Mucosa of gallbladder (tissue), 1 donor: ENCODE results near the gene FAM76A. TPM values are rescaled to one million over a fixed set of nuclear protein-coding genes. Genes with fewer than 3 reads are reported as not detected.
A peak's percentile ranks its signal among the peaks of the same experiment; 100 is the strongest.
"Not testable (repeated sequence)": the region's sequence is repeated elsewhere in the genome, so short reads cannot be mapped to it uniquely, and the experiment has no call there.

Experiments used
- DNase-seq: peaks from one replicate; pipeline ENCODE4 v3.0.0-alpha.2; 2020; ENCODE audit warnings: low spot score
- total RNA-seq: library from RNA; stranded (reverse); gene quantifications from one replicate; pipeline ENCODE4 v1.2.1, GENCODE V29; 2021
- donor health status: DM: no; HTN: no; CAD: no.

The FAM76A gene
- total RNA-seq = 16.8 TPM

- DNase-seq = peak; percentile 100
These were observed at the start of gene FAM76A for GRCh38 chr1:27725374-27726172. FAM76A (plus strand) TSS chr1:27725961; CDS start chr1:27726081, 120 bp downstream.

DNA sequence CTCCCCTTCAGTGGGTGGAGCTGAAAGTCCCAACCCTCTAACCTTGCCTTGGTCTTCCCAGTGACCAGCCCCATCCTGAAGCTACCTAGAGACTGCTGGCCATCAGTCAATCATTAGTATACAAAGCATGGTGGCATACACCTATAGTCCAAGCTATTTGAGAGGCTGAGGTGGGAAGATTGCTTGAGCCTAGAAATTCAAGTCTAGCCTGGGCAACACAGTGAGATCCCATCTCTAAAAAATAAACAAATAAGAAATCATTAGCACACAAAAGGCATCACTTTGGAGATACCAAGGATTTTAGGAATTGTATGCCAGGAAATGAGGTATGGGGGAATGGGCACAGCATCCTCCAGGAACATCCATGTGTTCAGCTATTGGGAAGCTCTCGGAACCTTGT, 49.4 kb upstream of the FAM76A start:
- no peak for DNase-seq

DNA sequence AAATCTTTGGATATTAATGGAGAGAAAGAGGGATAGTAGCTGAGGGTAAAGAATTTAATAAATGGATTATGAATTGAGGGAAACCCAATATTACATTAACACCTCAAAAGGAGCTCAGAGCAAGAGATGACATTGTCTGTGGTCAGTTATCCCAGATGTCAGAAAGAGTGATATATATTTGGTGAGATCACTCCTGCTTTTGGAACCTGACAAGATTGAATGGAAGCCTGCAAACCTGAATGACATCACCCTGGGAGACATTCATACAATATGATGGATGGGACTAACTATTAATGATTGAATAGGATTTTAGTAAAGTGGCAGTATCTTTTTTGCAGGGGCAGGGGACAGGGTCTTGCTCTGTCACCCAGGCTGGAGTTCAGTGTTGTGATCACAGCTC, 47.0 kb upstream of the FAM76A start:
- DNase-seq = no peak

- not testable (repeated sequence) for DNase-seq
These were observed 45.5 kb upstream of the FAM76A start for GRCh38 chr1:27680225-27680791.

DNA sequence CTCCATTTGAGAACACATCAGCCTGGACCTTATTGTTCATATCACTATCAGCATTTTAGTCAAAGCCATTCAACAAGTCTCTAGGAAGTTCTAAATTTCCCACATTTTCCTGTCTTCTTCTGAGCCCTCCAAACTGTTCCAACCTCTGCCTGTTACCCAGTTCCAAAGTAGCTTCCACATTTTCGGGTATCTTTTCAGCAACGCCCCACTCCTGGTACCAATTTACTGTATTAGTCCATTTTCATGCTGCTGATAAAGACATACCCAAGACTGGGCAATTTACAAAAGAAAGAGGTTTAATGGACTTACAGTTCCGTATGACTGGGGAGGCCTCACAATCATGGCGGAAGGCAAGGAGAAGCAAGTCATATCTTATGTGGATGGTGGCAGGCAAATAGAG, 44.2 kb upstream of the FAM76A start:
- not testable (repeated sequence) for DNase-seq

- no peak for DNase-seq
These were observed 43.3 kb upstream of the FAM76A start for GRCh38 chr1:27682351-27682944.

DNA sequence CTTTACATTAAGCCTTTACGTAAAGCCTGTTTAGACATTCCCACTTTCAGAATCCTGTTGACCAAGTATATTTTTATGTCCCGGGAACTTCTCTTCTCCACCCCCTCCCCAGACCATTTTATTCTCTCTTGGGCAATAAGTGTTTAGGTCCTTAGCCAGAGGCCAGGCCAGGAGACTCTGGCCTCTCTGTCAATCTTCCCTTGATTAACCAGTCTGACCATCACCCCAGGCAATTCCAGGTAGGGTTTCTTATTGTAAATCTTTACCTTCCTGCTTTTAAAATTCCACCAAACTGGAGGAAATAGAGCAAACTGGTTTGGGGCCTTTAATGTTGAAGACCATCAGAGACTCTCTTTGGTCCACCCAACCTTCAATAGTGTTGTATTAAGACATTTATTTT, 41.6 kb upstream of the FAM76A start:
- no peak for DNase-seq

DNA sequence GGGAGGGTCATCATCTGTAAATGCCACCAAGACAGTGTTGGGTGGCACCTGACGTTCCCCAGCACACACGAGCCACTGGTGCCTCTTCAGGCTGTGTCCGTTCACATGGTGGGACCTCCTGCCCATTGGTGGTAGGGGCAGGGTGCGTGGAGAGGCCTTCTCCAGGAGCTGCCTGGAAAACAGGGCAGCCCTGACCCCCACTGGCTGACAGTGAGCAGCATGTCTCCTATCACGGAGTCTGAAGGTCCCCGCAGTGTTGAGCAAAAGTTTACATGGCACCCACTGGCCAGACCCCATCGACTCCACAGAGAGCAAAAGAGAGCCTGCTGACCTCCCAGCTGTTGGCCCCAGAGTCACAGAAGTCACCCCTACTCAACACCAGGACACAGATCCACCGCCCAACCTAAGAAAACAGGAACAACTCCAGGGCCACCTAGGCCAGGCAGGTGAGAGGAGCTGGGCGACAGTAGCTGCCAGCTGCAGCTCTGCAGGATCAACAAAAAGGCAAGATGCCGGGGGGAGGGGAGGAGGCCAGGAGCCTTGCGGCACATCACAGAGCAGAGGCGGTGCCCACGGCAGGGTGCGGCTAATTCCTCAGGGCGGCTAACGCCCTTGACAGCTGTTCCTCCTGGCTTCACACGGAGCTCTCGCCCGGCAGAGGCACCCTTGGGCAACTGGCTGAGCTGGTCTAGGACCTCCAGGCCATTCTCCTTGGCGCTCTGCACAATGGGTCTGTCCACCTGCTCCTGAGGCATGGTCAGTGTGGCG, 39.4 kb upstream of the FAM76A start:
- peak; percentile 68 for DNase-seq

DNA sequence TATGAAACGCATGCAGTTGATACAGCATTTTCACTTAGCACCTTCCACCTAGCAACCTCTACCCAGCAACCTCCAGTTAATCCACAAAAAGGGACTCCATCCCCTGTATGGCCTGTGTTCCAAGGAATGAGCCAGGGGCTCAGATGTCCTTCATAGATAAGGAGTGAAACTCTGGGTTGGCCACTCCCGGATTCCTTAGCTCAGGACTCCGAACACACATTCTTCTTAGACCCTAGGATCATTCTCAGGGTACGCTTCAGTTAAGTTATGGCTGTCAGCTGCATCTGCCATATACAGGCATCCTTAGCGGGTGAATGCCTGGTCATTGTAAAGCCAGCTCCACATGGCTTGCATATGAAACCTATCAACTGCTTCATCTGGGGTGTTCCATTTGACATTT, 37.9 kb upstream of the FAM76A start:
- no peak for DNase-seq

- DNase-seq = no peak
These were observed 36.2 kb upstream of the FAM76A start for GRCh38 chr1:27689423-27690173.

DNA sequence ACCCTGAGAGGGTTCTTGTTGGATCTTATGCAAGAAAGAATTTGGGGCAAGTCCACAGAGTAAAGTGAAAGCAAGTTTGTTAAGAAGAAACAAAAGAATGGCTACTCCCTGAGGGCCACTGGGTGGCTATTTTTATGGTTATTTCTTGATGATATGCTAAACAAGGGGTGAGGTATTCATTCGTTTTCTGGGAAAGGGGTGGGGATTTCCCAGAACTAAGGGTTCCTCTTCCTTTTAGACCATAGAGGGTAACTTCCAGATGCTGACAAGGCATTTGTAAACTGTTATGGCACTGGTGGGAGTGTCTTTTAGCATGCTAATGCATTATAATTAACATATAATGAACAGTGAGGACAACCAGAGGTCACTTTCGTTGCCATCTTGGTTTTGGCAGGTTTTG, 35.6 kb upstream of the FAM76A start:
- DNase-seq = no peak

DNA sequence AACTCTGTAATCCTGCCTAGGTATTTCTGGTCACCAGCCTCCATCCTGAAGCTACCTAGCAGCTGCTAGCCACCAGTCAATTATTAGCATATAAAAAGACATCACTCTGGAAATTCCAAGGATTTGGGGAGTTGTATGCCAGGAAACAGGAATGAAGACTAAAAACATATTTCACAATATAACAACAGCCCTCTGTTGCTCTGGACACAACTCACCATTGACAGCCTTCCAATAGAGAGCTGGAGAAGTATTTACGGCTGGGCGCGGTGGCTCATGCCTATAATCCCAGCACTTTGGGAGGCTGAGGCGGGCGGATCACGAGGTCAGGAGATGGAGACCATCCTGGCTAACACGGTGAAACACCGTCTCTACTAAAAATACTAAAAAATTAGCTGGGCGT, 28.9 kb upstream of the FAM76A start:
- not testable (repeated sequence) for DNase-seq

DNA sequence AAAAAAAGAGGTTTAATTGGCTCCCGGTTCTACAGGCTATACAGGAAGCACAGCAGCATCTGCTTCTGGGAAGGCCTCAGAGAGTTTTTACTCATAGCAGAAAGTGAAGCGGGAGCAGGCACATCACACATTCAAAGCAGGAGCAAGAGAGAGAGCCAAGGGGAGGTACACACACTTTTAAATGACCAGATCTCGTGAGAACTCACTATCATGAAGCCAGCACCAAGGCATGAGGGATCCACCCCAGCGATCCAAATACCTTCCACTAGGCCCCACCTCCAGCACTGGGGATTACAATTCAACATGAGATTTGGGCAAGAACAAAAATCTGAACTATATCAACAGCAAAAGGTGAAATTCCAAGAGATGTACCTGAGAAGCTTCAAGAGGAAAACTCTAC, 20.8 kb upstream of the FAM76A start:
- no peak for DNase-seq

- no peak for DNase-seq
These were observed 20.2 kb upstream of the FAM76A start for GRCh38 chr1:27705545-27705944.

GRCh38 chr1:27710574-27710973, 15.2 kb upstream of the FAM76A start:
- DNase-seq = no peak

DNA sequence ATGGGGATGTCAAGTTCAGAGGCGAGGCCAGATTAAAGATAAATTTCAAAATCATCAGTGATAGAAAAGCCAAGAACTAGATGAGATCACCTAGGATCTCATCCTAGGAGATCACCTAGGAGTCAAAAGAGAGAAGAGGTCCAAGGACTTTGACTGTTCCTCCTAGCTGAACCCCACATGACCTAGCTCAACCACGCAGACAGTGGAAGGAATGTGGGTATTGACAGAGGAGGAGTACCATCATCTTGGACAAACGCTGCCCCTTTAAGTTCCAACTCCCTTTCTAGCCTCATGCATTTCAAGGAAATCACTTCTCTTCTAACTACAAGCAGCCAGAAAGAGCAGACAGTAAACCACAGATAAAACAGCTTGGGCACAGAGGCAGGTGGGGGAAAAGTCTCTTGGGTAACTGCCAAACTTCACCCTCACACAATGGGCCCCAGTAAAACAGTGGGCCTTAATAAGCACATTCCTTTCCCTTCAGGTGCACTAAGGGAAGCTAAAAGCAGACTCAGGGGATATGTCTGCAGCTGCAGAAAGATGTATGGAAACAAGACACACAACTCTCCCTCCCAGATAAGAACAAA, 12.5 kb upstream of the FAM76A start:
- no peak for DNase-seq

- DNase-seq = no peak
These were observed 11.8 kb upstream of the FAM76A start for GRCh38 chr1:27713869-27714513.

DNA sequence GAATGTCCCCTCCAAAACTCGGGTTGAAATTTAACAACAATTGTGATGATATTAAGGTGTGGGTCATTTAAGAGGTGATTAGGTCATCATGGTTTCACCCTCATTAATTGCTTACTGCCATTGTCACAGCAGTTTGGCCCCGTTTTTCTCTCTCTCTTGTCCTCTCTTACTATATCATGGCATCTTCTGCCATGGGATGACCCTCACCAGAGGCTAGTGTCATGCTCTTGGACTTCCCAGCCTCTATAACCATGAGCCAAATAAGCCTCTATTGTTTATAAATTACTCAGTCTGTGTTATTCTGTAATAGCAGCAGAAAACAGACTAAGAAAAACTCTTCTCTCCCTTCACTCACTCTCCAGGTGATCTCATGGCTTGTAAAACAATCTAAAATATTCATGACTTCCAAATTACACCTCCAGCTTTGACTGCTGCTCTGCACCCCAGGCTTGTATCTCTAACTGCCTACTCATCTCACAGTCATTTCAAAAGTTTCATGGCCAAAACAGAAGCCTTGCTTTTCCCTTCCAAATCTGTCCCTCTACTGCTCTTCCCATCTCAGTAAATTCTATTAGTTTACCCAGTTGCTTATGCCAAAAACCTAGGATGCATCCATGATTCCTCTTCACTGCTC, 9.4 kb upstream of the FAM76A start:
- DNase-seq = no peak

DNA sequence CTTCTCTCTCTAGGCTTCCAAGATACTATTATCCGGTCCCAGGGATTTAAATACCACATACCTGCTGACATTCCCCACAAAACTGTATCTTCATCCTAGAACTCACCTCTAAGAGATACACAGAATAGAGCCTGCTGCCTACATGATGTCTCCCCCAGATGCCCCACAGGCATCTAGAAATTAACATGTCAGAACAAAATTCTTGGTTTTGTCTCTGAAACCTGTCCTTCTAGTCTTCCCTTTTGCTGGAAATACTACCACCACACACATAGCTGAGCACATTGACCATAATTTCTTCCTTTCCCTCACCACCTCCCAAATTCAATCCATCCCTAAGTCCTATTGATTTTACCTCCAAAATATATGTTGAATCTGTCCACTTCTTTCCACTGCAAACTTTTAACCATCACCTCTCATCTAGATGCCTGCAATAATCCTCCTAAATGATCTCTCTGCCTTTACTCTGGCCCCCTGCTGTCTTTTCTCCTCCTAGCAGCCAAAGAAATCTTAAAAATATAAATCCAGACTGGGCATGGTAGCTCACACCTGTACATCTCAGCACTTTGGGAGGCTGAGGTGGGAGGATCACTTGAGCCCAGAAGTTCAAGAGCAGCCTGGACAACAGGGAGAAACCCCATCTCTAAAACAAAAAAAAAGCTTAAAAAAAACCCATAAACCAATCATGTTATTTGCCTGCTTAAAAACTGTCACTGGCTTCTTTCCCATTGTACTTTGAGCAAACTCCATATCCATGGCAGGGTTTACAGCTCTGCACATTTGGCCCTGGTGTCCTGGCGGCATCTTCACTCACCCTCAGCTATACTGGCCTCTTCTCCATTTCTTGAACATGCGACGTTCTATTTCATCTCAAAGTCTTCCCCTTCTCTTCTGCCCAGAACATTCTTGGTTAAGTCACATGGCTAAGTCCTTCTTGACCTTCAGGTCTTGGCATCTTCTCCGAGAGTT, 6.2 kb upstream of the FAM76A start:
- no peak for DNase-seq
